DOHH2 (cell line): ENCODE measurements around the gene PTPN14.

ENCODE experiments used
- CTCF ChIP-seq: fragments of 200-600 bp; sonication (generic); IDR thresholded peaks from one replicate; pipeline ENCODE4 v1.5.1; 2014; ENCODE audit warnings: antibody characterized with exemption, mild to moderate bottlenecking, low read depth, low read length; ENCODE audit not compliant: poor library complexity, severe bottlenecking
- EZH2phosphoT487 ChIP-seq: fragments of 200-600 bp; sonication (generic); IDR thresholded peaks from 2 replicates; pipeline ENCODE4 v1.6.1; 2017; ENCODE audit warnings: borderline replicate concordance, mild to moderate bottlenecking, antibody characterized with exemption, low read length, moderate library complexity, mixed read lengths

- no peak for TF ChIP-seq CTCF
- TF ChIP-seq EZH2phosphoT487, result no peak
These were observed 5.3 kb downstream of the PTPN14 start for GRCh38 chr1:214546084-214546483.
